Islet of Langerhans (tissue), 1 donor: ENCODE results near the gene DSCAM.

Source experiments
- FAIRE-seq: peaks from one replicate; lab custom pipeline; 2011; peaks lifted over from hg19 to GRCh38; lab: Jason Lieb, UNC

DSCAM gene

GRCh38 chr21:40704141-40704540 lies 142.8 kb downstream of the DSCAM start:
- FAIRE-seq: no peak

GRCh38 chr21:40699366-40699765 lies 147.6 kb downstream of the DSCAM start:
- no peak for FAIRE-seq

DNA sequence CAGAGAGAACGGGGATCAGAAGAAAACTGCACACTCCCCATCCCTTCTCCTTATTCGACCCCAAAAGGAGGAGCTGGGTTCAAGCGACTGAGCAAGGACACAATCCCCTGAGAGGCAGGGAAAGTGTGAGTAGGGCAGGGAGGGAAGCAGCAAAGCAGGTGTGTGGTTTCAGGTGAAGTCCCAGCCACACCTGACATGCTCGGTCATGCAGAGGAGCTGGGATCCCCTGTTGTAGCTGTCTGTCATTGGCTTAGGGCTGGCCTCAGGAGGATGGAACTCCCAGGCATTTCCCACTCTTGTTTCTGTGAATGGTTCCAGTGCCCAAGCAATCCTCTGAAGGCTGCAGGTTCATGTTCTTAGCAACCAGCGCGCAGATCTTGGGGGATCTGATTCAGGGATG lies 150.7 kb downstream of the DSCAM start:
- FAIRE-seq: no peak

DNA sequence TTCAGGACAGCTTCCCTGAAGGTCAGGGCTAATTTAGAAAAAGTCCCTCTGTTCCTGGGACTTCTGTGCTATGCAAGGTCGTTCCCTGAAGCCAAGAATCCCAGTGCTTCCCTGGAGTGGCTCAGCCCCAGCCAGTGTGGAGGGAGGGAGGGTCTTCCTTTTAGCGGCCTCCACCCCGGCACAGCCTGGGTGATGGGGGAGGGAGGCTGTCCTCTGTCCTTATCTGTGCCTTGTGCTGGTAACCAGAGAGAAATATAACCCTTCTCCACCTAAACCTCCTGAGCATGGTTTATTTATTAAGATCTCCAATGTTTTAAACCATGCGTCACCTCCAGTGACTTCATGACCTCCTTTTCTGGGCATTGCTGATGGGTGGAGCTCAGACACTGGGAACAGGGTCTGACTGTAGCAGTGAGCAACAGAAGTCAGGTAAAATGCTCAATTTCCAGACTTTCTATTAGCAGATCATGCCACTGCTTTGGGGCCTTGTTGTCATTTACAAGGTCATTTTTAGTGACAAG lies 157.1 kb downstream of the DSCAM start:
- FAIRE-seq: no peak

DNA sequence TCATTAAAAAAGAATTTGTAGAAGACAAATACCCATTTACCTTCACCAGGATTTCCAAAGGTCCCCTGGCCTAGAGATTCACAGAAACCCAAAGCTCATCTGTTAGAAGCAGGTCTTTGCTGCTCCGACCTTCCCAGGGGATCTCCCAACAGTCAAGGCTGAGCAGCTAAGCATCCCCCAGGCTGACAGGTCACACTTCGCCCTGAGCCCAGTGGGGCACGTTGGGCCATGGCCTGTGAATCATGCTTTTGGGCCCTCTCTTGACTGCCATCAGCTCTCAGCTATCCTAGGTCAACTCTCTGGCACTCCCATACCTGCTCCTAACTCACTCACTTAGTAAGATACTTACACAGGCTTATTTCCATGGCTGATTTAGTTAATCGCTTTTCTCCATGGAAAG lies 157.7 kb downstream of the DSCAM start:
- FAIRE-seq: no peak

DNA sequence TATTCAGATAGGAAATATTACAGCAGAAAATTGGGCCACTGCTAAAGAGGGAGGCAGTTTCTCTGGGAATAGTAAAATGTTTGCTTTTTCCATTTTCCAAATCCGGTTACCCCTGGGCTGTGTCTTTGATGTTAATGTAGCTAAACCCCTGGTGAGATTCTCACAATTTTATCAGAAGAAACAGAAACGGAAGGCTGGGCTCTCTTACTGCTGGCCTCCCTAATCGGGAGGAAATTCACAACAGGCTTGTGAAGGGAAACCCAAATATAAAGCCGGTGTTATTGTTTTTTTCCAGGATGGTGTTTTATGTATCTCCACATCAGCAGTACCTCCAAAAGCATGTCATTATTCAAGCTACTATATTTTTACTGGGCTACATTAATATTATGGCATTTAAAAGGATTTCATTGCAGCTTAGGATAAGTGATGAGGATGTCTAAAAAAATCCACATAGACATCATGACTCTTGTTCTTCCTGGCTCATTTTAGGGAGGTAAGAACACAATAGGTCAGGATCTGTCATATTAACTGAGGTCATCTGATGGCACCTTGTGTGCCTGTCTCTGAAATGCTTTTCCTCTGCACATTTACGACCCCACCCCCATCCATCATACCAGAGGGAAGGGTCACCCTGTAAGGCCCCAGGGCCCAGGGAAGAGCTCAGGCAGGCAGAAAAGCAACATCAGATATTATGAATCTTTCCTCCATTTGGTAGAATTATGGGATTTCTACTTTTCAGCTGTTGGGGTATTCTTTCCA lies 158.7 kb downstream of the DSCAM start:
- no peak for FAIRE-seq

DNA sequence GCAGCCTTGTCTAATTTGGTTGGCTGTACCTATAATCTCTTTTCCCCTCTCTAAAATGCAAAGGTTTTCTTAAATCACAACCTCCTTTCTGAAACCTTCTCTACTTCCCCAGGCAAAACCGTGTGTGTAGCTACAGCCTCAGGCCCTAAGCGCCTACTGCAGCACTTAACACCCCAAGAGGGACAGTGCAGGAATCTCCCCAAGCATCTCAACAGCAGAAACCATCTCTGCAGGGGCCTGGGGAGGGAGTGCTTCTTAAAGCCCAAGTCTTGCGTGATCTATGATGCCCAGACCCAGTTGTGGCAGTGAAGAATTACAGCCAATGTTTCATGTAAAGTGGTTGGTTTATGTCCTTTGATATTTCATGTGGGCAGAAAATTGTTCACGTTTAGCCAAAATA lies 159.3 kb downstream of the DSCAM start:
- no peak for FAIRE-seq

DNA sequence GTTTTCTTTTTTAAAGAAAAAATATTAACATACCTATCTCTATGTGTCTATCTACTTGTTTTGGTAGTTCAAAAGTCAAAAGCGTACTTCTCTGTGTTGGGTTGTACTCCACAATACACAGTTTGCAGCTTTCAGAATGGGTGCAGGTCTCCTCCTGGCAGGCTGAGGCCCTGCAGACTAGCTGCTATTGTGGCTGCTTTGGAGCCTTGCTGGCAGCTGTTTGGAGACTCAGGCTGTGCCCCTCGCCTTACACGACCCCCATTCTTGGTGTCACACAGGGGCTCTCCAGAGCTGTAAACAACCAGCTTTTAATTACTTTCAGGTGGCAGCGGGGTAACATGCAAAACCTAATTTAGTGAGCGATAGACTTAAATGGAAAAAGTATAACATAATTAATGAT lies 160.4 kb downstream of the DSCAM start:
- no peak for FAIRE-seq

GRCh38 chr21:40685141-40685540 lies 161.8 kb downstream of the DSCAM start:
- FAIRE-seq: no peak

GRCh38 chr21:40684726-40685125 lies 162.2 kb downstream of the DSCAM start:
- no peak for FAIRE-seq

GRCh38 chr21:40683349-40683748 lies 163.6 kb downstream of the DSCAM start:
- no peak for FAIRE-seq

GRCh38 chr21:40681164-40681859 lies 165.6 kb downstream of the DSCAM start:
- FAIRE-seq: no peak

DNA sequence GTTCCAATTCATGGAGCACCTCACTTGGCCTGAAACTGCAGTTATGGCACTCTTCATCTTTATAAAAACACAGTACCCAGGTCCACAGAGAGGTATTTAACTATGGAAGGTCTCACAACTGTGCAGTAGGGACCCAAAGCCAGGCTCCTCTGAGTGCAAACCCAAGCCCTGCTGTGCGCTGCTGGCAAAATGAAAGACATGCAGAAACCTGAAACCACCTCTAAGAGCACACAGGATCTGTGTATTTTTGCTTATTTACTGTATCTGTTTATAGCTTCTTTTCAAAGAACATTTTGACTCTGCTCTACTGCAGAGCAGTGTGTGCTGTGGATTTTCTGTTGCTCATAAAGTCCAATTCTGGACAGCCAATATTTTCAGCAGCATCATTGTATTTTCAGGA lies 166.6 kb downstream of the DSCAM start:
- no peak for FAIRE-seq

GRCh38 chr21:40678681-40679284 lies 168.2 kb downstream of the DSCAM start:
- FAIRE-seq: no peak

- FAIRE-seq: no peak
These were observed 171.9 kb downstream of the DSCAM start for GRCh38 chr21:40675017-40675416.

GRCh38 chr21:40672602-40673001 lies 174.4 kb downstream of the DSCAM start:
- no peak for FAIRE-seq

DNA sequence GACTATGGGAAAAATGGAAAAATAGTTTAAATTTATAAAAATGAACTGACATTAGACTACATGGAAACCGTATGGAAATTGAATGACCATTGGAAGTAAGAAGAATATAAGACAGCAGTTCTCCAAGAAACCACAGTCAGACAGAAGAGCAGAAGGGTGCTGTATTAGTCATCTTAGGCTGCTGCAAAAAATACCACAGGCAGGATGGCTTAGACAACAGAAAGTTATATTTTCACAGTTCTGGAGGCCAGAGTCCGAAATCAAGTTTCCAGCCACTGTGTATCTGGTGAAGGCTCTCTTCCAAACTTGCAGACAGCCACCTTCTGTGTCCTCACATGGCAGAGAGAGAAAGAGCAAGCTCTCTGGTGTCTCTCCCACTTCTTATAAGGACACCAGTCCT lies 175.2 kb downstream of the DSCAM start:
- no peak for FAIRE-seq

DNA sequence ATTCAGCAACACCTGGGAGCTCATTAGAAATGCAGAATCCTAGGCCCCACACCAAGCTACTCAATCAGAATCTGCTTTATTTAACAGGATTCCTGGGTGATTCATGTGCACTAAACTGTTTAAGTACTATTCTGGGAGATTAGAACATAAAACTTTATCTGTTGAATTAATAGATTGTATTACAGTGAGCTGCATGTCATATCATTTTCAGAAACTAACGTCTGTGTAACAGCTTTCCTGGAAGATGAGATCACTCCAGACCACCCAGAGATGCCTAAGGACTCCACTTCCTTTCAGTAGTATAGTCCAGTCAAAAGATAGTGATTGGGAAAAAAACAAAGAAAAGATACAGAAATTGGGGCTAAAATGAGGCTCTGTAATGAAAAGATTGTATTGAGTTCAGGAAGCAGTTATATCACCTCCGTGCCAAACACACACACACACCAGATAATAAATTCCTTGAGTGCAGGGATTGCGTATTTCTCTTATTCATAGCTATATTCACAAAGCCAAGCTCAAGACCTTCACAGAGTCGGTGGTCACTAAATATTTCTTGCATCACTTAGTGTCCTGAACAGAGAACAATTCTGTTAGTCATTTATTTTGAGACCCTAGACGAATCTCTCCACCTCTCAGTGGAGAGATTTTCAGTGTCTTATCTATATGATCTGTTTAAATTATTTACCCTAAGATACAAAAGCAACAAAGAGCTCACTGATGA lies 178.2 kb downstream of the DSCAM start:
- no peak for FAIRE-seq

DNA sequence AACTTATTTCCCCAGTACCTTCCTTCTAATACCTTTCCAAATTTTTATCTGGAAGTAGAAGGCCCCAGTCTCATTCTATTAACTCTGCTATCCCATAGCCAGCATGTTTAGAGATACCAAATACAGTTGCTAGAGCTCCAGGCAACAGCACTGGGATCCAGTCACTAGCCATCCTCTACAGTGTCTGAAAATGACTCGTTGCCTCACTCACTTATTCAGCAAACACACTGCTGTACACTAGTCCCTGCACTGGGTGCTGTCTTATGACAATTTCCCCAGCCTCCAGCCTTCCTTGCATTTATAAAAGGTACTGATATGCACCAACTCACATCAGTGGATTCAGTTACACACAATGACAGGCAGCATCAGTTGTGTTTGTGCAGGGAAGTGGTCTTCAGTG lies 179.0 kb downstream of the DSCAM start:
- FAIRE-seq: no peak

DNA sequence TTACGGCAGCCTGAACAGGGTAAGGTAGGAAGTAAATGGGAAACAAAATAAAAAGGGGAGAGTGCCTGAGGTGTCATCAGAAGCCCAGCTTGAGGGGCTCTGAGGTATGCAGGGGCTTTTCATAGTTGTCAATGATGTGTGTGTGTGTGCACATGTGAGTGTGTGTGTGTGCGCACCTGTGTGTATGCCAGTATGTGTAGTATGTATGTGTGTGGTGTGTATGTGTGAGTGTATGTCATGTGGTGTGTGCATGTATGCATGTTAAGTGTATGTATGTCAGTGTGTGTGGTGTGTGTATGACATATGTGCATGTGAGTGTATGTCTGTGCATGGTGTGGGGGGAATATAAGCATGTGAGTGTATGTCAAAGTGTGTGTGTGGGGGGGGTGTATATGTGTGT lies 184.1 kb downstream of the DSCAM start:
- no peak for FAIRE-seq

- no peak for FAIRE-seq
These were observed 186.5 kb downstream of the DSCAM start for GRCh38 chr21:40660461-40660860.

DNA sequence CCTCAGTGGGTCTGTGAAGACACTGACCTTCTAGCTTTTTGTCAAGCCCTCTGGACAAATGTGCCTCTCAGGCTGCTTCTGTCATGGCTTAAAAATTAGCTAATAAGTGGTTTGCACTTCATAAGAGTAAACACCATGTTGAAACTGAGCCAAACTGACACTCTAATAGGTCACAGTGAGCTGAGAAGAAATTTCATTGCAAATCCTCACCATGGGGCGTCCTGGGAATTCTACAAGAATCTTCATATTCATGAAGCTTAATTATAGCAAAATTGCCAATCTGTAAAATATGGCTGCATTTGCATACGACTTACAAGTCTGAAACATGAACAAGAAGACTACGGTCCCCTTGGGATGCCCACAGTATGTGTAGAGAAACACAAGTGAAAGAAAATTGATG lies 188.6 kb downstream of the DSCAM start:
- no peak for FAIRE-seq

GRCh38 chr21:40652436-40652835 lies 194.5 kb downstream of the DSCAM start:
- FAIRE-seq: no peak
